Tibial nerve (tissue), 4 donors: ENCODE measurements around the gene PSKH1. TPM values are rescaled to one million over a fixed set of nuclear protein-coding genes. Genes with fewer than 3 reads are reported as not detected.
A peak's percentile ranks its signal among the peaks of the same experiment; 100 is the strongest.
"Not testable (repeated sequence)": the region's sequence is repeated elsewhere in the genome, so short reads cannot be mapped to it uniquely, and the experiment has no call there.

Experiments
- DNase-seq, 2 donors: peaks; one replicate each; pipeline ENCODE4 v3.0.0-alpha.2; 2019; ENCODE audit warnings: low spot score in 2 of 2
- H3K27ac ChIP-seq, 4 donors: fragments of 200-600 bp; sonication (generic) in 3 of 4; one replicate each; pipeline ENCODE4 v1.5.1; 2017 to 2019; ENCODE audit warnings: mild to moderate bottlenecking in 1 of 4
- H3K27me3 ChIP-seq, 2 donors: fragments of 200-600 bp; sonication (generic) in 1 of 2; one replicate each; pipeline versions ENCODE4 v1.5.1 to v1.6.0; 2017 to 2019
- H3K36me3 ChIP-seq, 3 donors: fragments of 200-600 bp; sonication (generic); one replicate each; pipeline ENCODE4 v1.5.1; 2018 to 2019
- H3K4me1 ChIP-seq, 4 donors: fragments of 200-600 bp; sonication (generic) in 3 of 4; one replicate each; pipeline ENCODE4 v1.5.1; 2017 to 2019
- H3K4me3 ChIP-seq, 4 donors: fragments of 200-600 bp; sonication (generic) in 3 of 4; one replicate each; pipeline ENCODE4 v1.5.1; 2017 to 2019; ENCODE audit warnings: mild to moderate bottlenecking in 1 of 4, moderate library complexity in 1 of 4
- H3K9me3 ChIP-seq, 4 donors: fragments of 200-600 bp; sonication (generic) in 3 of 4; one replicate each; pipeline ENCODE4 v1.5.1; 2017 to 2019
- EP300 ChIP-seq, 2 donors: sonication (generic); formaldehyde crosslinking; IDR thresholded peaks; one replicate each; pipeline ENCODE4 v1.6.1; 2017; ENCODE audit warnings: antibody characterized with exemption in 2 of 2, mild to moderate bottlenecking in 1 of 2
- POLR2A ChIP-seq, 2 donors: fragments of 450-650 bp; IDR thresholded peaks; one replicate each; pipeline ENCODE4 v1.6.1; 2017; ENCODE audit warnings: antibody characterized with exemption in 2 of 2, mild to moderate bottlenecking in 2 of 2, moderate library complexity in 2 of 2
- WGBS, 2 donors: methylation state at CpG; one replicate each; pipeline ENCODE4 v1.1.5; 2018; 5-methylcytosine and 5-hydroxymethylcytosine counted together
- total RNA-seq, 4 donors: library from RNA; depleted of rRNA; stranded (reverse); fragments of >200 nt; gene quantifications; one replicate each; pipeline ENCODE4 v1.1.0, GENCODE V29; 2016
- TF ChIP-seq, protein P1 (sequence below), 5 experiments: fragments of 200-600 bp in 3 of 5; fragments of 450-650 bp in 2 of 5; sonication (generic) in 3 of 5; IDR thresholded peaks; one replicate each; pipeline ENCODE4 v1.5.1; 2016 to 2019; ENCODE audit warnings: antibody characterized with exemption in 5 of 5, mild to moderate bottlenecking in 3 of 5, moderate library complexity in 2 of 5

The PSKH1 gene
- total RNA-seq, 4 donors from 2014 or later = 22.2 to 30.8 (median 24.2) TPM

GRCh38 chr16:67936880-67937605 lies 44.0 kb downstream of the PSKH1 start:
- 47% methylated on average over 6 of the region's 6 CpGs for WGBS, 2 donors
- peak overlapping the region; percentile 60 to 95 (median 94) for H3K27ac ChIP-seq
- no peaks in the 10 kb centered on the region for H3K27me3 ChIP-seq
- peaks cover 0 to 40% (median 5%) of the 10 kb centered on the region in 3 donors for H3K36me3 ChIP-seq
- peaks cover 0 to 49% (median 20%) of the 10 kb centered on the region in 4 donors for H3K4me1 ChIP-seq
- H3K9me3 ChIP-seq = no peaks in the 10 kb centered on the region
- DNase-seq = peak in 1 of 2 donors; percentile 53
- peak overlapping the region; percentile 74 to 98 (median 84) for H3K4me3 ChIP-seq
- TF ChIP-seq EP300 (IDR thresholded peaks at IDR 0.05) (no peak), POLR2A (IDR thresholded peaks at IDR 0.05) (no peak)
- TF ChIP-seq, protein P1, sequence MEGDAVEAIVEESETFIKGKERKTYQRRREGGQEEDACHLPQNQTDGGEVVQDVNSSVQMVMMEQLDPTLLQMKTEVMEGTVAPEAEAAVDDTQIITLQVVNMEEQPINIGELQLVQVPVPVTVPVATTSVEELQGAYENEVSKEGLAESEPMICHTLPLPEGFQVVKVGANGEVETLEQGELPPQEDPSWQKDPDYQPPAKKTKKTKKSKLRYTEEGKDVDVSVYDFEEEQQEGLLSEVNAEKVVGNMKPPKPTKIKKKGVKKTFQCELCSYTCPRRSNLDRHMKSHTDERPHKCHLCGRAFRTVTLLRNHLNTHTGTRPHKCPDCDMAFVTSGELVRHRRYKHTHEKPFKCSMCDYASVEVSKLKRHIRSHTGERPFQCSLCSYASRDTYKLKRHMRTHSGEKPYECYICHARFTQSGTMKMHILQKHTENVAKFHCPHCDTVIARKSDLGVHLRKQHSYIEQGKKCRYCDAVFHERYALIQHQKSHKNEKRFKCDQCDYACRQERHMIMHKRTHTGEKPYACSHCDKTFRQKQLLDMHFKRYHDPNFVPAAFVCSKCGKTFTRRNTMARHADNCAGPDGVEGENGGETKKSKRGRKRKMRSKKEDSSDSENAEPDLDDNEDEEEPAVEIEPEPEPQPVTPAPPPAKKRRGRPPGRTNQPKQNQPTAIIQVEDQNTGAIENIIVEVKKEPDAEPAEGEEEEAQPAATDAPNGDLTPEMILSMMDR (IDR thresholded peaks at IDR 0.05) = no peak

DNA sequence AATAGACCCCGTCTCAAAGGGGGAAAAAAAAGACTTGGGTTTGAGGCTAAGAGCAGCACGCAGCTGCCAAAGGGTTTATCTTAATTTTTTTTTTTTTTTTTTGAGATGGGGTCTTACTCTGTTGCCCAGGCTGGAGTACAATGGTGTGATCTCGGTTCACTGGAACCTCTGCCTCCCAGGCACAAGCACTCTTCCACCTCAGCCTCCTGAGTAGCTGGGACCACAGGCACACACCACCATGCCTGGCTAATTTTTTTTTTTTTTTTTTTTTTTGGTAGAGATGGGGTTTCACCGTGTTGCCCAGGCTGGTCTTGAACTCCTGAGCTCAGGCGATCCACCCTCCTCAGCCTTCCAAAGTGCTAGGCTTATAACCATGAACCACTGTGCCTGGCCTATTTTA lies 44.7 kb downstream of the PSKH1 start:
- peaks cover 0 to 55% (median 25%) of the 10 kb centered on the region in 4 donors for H3K4me1 ChIP-seq
- WGBS, 2 donors = 87 to 93% methylated on average over 5 of the region's 5 CpGs
- H3K9me3 ChIP-seq, DNase-seq, H3K4me3 ChIP-seq, H3K27me3 ChIP-seq: not testable (repeated sequence)
- H3K27ac ChIP-seq = peak overlapping the region in 1 of 4 donors; percentile 95
- H3K36me3 ChIP-seq = peaks cover 0 to 45% (median 5%) of the 10 kb centered on the region in 3 donors

- Histone ChIP-seq H3K36me3 (peaks cover 0 to 44% (median 3%) of the 10 kb centered on the region in 3 donors), H3K27ac (no peak overlapping the region), H3K4me3 (no peak overlapping the region), H3K4me1 (peaks cover 0 to 65% (median 38%) of the 10 kb centered on the region in 4 donors), H3K9me3 (no peaks in the 10 kb centered on the region), H3K27me3 (no peaks in the 10 kb centered on the region)
- DNase-seq = peak in 1 of 2 donors; percentile 48
- TF ChIP-seq POLR2A (IDR thresholded peaks at IDR 0.05) = no peak
- TF ChIP-seq, protein P1 (IDR thresholded peaks at IDR 0.05) = no peak
- peak in 1 of 2 donors; percentile 3 for TF ChIP-seq EP300 (IDR thresholded peaks at IDR 0.05)
- WGBS, 2 donors = 70 to 78% methylated on average over 31 to 32 of the region's 33 CpGs
Measured at GRCh38 chr16:67939507-67940445, 46.7 kb downstream of the PSKH1 start.

- Histone ChIP-seq H3K9me3 (no peaks in the 10 kb centered on the region), H3K27ac (no peak overlapping the region), H3K4me1 (peaks cover 0 to 66% (median 38%) of the 10 kb centered on the region in 4 donors), H3K4me3 (no peak overlapping the region), H3K27me3 (no peaks in the 10 kb centered on the region), H3K36me3 (peaks cover 0 to 52% (median 4%) of the 10 kb centered on the region in 3 donors)
- TF ChIP-seq POLR2A (IDR thresholded peaks at IDR 0.05) (no peak), EP300 (IDR thresholded peaks at IDR 0.05) (no peak)
- TF ChIP-seq, protein P1 (IDR thresholded peaks at IDR 0.05) = no peak
- DNase-seq = no peak
- 89 to 94% methylated on average over 5 of the region's 5 CpGs for WGBS, 2 donors
Measured at GRCh38 chr16:67940446-67941089, 47.5 kb downstream of the PSKH1 start.

DNA sequence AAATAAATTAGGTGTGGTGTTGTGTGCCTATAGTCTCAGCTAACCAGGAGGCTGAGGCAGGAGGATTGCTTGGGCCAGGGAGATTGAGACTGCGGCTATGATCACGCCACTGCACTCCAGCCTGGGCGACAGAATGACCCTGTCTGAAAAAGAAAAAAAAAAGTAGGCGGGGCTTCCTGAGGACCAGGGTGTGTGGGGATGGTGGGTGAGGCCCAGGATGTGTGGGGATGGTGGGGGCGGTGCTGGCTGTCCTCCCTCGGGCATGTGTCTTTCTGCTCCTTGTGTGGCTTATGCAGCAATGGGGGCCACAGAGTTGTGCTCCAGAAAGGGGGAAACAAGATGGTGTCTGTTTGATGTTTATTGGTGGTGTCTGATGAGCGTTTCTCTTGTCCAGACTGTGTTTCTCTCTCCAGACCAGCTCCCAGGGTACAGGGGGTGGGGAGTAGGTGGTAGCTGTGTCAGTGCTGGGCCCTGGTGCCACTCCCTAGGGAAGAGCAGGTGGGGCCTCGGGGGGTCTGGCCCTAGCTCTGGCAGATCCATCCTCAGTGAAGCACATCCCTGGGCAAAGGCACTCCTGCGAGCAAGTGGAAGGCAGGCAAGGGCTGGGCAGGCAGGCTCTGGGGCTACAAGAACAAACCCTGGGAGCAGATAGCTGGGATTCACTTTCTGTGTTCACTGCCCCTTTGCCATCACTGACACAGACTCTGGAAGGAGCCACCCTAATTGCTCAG lies 48.6 kb downstream of the PSKH1 start:
- no peaks in the 10 kb centered on the region for H3K9me3 ChIP-seq
- H3K4me1 ChIP-seq = peaks cover 0 to 75% (median 39%) of the 10 kb centered on the region in 4 donors
- H3K27ac ChIP-seq = peak overlapping the region in 3 of 4 donors; percentile 73 to 90 (median 84)
- H3K4me3 ChIP-seq = no peak overlapping the region
- H3K36me3 ChIP-seq = peaks cover 4 to 63% (median 4%) of the 10 kb centered on the region in 3 donors
- TF ChIP-seq EP300 (IDR thresholded peaks at IDR 0.05) = no peak
- TF ChIP-seq, protein P1 (IDR thresholded peaks at IDR 0.05) = no peak
- TF ChIP-seq POLR2A (IDR thresholded peaks at IDR 0.05) = no peak
- WGBS, 2 donors = 73 to 75% methylated on average over 9 of the region's 9 CpGs
- no peak for DNase-seq
- no peaks in the 10 kb centered on the region for H3K27me3 ChIP-seq
